ENCODE results near the gene HOXC6.
A peak's percentile ranks its signal among the peaks of the same experiment; 100 is the strongest.

The HOXC6 gene

GRCh38 chr12:54004841-54005530, 23.3 kb upstream of the HOXC6 start:
- peaks cover 85 to 94% of the 10 kb centered on the region in 2 donors for H3K27me3 ChIP-seq (ENCODE audit: control insufficient read depth in 1 of 2, insufficient read depth in 2 of 2, low read length in 2 of 2)
- H3K27ac ChIP-seq (ENCODE audit: low read length) = no peak overlapping the region
- no peak overlapping the region for H3K9ac ChIP-seq (ENCODE audit: low read length in 2 of 2)
- no peak overlapping the region for H3K4me3 ChIP-seq (ENCODE audit: low read length in 2 of 2)
- peaks cover 18% of the 10 kb centered on the region for H3K4me1 ChIP-seq (ENCODE audit: control insufficient read depth, insufficient read depth, low read length)
- H3K9me3 ChIP-seq (ENCODE audit: control insufficient read depth in 2 of 2, low read length in 2 of 2) = no peaks in the 10 kb centered on the region
- no peaks in the 10 kb centered on the region for H3K36me3 ChIP-seq (ENCODE audit: control insufficient read depth in 2 of 2, insufficient read depth in 2 of 2, low read length in 2 of 2)

DNA sequence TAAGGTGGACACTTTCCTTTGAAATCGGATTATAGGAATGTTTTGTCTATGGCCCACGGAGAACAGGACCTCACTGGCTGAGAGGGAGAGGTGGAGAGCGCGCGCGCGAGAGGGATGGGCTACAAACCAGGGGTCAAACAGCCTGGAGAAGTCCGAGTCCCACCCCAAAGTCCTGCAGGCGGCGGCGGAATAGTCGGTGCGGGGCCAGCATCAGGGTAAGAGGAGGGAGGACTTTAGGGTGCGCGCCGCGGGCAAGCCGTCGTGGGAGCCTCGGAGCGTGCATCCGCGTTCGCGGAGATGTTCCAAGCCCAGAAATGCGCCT, 22.7 kb upstream of the HOXC6 start:
- H3K27me3 ChIP-seq (ENCODE audit: control insufficient read depth in 1 of 2, insufficient read depth in 2 of 2, low read length in 2 of 2) = peaks cover 86 to 94% of the 10 kb centered on the region in 2 donors
- H3K4me1 ChIP-seq (ENCODE audit: control insufficient read depth, insufficient read depth, low read length) = peaks cover 13% of the 10 kb centered on the region
- no peak overlapping the region for H3K9ac ChIP-seq (ENCODE audit: low read length in 2 of 2)
- no peak overlapping the region for H3K4me3 ChIP-seq (ENCODE audit: low read length in 2 of 2)
- H3K27ac ChIP-seq (ENCODE audit: low read length) = no peak overlapping the region
- H3K9me3 ChIP-seq (ENCODE audit: control insufficient read depth in 2 of 2, low read length in 2 of 2) = no peaks in the 10 kb centered on the region
- H3K36me3 ChIP-seq (ENCODE audit: control insufficient read depth in 2 of 2, insufficient read depth in 2 of 2, low read length in 2 of 2) = no peaks in the 10 kb centered on the region

DNA sequence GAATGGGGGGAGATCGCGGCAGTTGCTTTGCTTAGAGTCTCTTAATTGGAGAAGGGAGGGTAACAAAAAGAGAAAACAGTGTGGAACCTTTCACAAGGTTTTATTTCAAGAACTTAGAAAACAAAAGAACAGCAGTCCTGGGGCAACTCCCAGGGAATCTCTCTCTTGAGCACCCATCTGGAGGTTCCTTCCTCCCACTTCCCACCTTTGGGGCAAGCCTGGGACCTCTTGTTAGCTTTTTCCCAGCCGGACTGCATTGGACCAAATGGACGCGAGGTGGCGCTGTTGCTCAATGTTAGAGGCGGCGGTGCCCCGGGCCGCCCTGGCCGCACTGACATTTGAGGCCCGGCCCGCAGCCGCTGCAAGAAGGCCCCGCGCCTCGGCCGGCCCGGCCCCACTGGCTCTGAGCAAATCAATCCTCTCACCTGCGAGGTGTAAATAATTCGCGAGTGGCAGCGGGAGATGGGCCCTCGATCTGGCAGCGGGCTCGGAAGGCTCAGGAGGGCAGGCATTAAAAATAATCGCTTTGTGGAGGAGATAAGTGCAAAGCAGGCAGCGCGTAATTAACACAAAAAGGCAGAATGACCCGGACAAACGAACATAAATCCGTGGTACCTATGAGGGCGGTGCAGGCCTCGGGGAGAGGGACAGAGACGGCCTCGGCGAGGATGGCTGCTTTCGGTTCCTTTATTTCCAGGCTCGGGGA, 22.2 kb upstream of the HOXC6 start:
- H3K9ac ChIP-seq (ENCODE audit: low read length in 2 of 2) = no peak overlapping the region
- H3K9me3 ChIP-seq (ENCODE audit: control insufficient read depth in 2 of 2, low read length in 2 of 2) = no peaks in the 10 kb centered on the region
- no peaks in the 10 kb centered on the region for H3K36me3 ChIP-seq (ENCODE audit: control insufficient read depth in 2 of 2, insufficient read depth in 2 of 2, low read length in 2 of 2)
- H3K4me3 ChIP-seq (ENCODE audit: low read length in 2 of 2) = peak overlapping the region; percentile 43 to 62
- no peak overlapping the region for H3K27ac ChIP-seq (ENCODE audit: low read length)
- peaks cover 11% of the 10 kb centered on the region for H3K4me1 ChIP-seq (ENCODE audit: control insufficient read depth, insufficient read depth, low read length)
- peaks cover 86 to 94% of the 10 kb centered on the region in 2 donors for H3K27me3 ChIP-seq (ENCODE audit: control insufficient read depth in 1 of 2, insufficient read depth in 2 of 2, low read length in 2 of 2)

GRCh38 chr12:54006559-54007220, 21.6 kb upstream of the HOXC6 start:
- Histone ChIP-seq H3K36me3 (ENCODE audit: control insufficient read depth in 2 of 2, insufficient read depth in 2 of 2, low read length in 2 of 2) (no peaks in the 10 kb centered on the region), H3K9ac (ENCODE audit: low read length in 2 of 2) (no peak overlapping the region), H3K4me3 (ENCODE audit: low read length in 2 of 2) (peak overlapping the region; percentile 43 to 62), H3K27ac (ENCODE audit: low read length) (no peak overlapping the region), H3K27me3 (ENCODE audit: control insufficient read depth in 1 of 2, insufficient read depth in 2 of 2, low read length in 2 of 2) (peaks cover 84 to 94% of the 10 kb centered on the region in 2 donors), H3K9me3 (ENCODE audit: control insufficient read depth in 2 of 2, low read length in 2 of 2) (no peaks in the 10 kb centered on the region), H3K4me1 (ENCODE audit: control insufficient read depth, insufficient read depth, low read length) (peaks cover 13% of the 10 kb centered on the region)

GRCh38 chr12:54007538-54008259, 20.5 kb upstream of the HOXC6 start:
- Histone ChIP-seq H3K27ac (ENCODE audit: low read length) (no peak overlapping the region), H3K4me3 (ENCODE audit: low read length in 2 of 2) (no peak overlapping the region), H3K27me3 (ENCODE audit: control insufficient read depth in 1 of 2, insufficient read depth in 2 of 2, low read length in 2 of 2) (peaks cover 81 to 91% of the 10 kb centered on the region in 2 donors), H3K4me1 (ENCODE audit: control insufficient read depth, insufficient read depth, low read length) (peaks cover 13% of the 10 kb centered on the region), H3K36me3 (ENCODE audit: control insufficient read depth in 2 of 2, insufficient read depth in 2 of 2, low read length in 2 of 2) (no peaks in the 10 kb centered on the region), H3K9ac (ENCODE audit: low read length in 2 of 2) (no peak overlapping the region), H3K9me3 (ENCODE audit: control insufficient read depth in 2 of 2, low read length in 2 of 2) (no peaks in the 10 kb centered on the region)

- Histone ChIP-seq H3K4me1 (ENCODE audit: control insufficient read depth, insufficient read depth, low read length) (peaks cover 13% of the 10 kb centered on the region), H3K9me3 (ENCODE audit: control insufficient read depth in 2 of 2, low read length in 2 of 2) (no peaks in the 10 kb centered on the region), H3K27me3 (ENCODE audit: control insufficient read depth in 1 of 2, insufficient read depth in 2 of 2, low read length in 2 of 2) (peaks cover 83 to 93% of the 10 kb centered on the region in 2 donors), H3K4me3 (ENCODE audit: low read length in 2 of 2) (no peak overlapping the region), H3K9ac (ENCODE audit: low read length in 2 of 2) (no peak overlapping the region), H3K36me3 (ENCODE audit: control insufficient read depth in 2 of 2, insufficient read depth in 2 of 2, low read length in 2 of 2) (no peaks in the 10 kb centered on the region), H3K27ac (ENCODE audit: low read length) (no peak overlapping the region)
Measured at GRCh38 chr12:54008260-54008552, 20.0 kb upstream of the HOXC6 start.

GRCh38 chr12:54009171-54010052, 18.8 kb upstream of the HOXC6 start:
- H3K9me3 ChIP-seq (ENCODE audit: control insufficient read depth in 2 of 2, low read length in 2 of 2) = no peaks in the 10 kb centered on the region
- peaks cover 14% of the 10 kb centered on the region for H3K4me1 ChIP-seq (ENCODE audit: control insufficient read depth, insufficient read depth, low read length)
- H3K27me3 ChIP-seq (ENCODE audit: control insufficient read depth in 1 of 2, insufficient read depth in 2 of 2, low read length in 2 of 2) = peaks cover 84 to 95% of the 10 kb centered on the region in 2 donors
- H3K9ac ChIP-seq (ENCODE audit: low read length in 2 of 2) = no peak overlapping the region
- H3K27ac ChIP-seq (ENCODE audit: low read length) = no peak overlapping the region
- H3K36me3 ChIP-seq (ENCODE audit: control insufficient read depth in 2 of 2, insufficient read depth in 2 of 2, low read length in 2 of 2) = no peaks in the 10 kb centered on the region
- peak overlapping the region; percentile 31 to 52 for H3K4me3 ChIP-seq (ENCODE audit: low read length in 2 of 2)

DNA sequence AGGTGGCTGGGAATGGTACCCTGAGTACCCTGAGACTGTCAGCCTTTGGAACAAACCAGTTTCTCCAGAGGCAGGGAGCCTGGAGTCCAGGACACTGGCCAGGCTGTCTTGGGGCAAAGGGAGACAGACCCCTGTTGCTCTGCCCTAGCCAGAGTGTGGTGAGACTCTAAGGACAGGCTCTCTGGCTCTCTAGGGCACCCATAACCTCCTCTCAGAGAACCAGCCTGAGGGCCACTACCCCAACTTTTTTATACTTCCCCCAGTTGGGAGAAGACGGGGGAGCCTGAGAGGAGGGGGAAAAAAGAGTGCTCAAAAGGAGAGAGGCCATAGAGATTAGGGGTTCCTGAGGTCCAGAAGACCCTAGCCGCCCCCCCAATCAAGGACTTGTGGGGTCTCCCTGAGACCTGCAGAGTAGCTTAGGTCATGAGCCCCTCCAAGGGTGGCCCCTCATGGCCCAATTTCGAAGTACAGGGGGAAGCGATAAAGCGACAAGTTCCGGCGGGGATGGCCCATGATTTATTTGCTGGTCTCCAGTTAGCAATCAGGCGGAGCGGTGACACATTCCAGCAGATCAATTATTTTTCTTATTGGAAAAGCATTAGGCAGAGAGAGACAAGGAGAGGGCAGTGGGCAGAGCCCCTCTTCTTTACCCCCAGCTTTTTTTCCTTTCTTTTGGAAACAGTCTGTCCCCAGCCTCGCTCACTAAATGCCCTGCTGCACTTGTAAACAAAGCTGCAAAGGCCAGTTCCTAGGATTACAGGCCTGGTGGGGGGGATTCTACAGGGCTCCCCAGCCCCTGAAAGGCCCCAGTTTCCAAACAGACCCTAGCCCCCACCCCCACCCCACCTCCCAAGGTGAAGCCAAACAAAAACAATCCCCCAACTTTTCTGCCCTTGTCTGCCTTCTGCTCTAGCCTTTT, 17.9 kb upstream of the HOXC6 start:
- H3K27ac ChIP-seq (ENCODE audit: low read length) = no peak overlapping the region
- H3K9me3 ChIP-seq (ENCODE audit: control insufficient read depth in 2 of 2, low read length in 2 of 2) = no peaks in the 10 kb centered on the region
- H3K4me1 ChIP-seq (ENCODE audit: control insufficient read depth, insufficient read depth, low read length) = peaks cover 16% of the 10 kb centered on the region
- no peak overlapping the region for H3K9ac ChIP-seq (ENCODE audit: low read length in 2 of 2)
- no peaks in the 10 kb centered on the region for H3K36me3 ChIP-seq (ENCODE audit: control insufficient read depth in 2 of 2, insufficient read depth in 2 of 2, low read length in 2 of 2)
- peaks cover 84 to 95% of the 10 kb centered on the region in 2 donors for H3K27me3 ChIP-seq (ENCODE audit: control insufficient read depth in 1 of 2, insufficient read depth in 2 of 2, low read length in 2 of 2)
- no peak overlapping the region for H3K4me3 ChIP-seq (ENCODE audit: low read length in 2 of 2)

GRCh38 chr12:54010972-54011664, 17.1 kb upstream of the HOXC6 start:
- Histone ChIP-seq H3K27ac (ENCODE audit: low read length) (no peak overlapping the region), H3K36me3 (ENCODE audit: control insufficient read depth in 2 of 2, insufficient read depth in 2 of 2, low read length in 2 of 2) (no peaks in the 10 kb centered on the region), H3K9ac (ENCODE audit: low read length in 2 of 2) (no peak overlapping the region), H3K4me3 (ENCODE audit: low read length in 2 of 2) (no peak overlapping the region), H3K27me3 (ENCODE audit: control insufficient read depth in 1 of 2, insufficient read depth in 2 of 2, low read length in 2 of 2) (peaks cover 85 to 95% of the 10 kb centered on the region in 2 donors), H3K4me1 (ENCODE audit: control insufficient read depth, insufficient read depth, low read length) (peaks cover 14% of the 10 kb centered on the region), H3K9me3 (ENCODE audit: control insufficient read depth in 2 of 2, low read length in 2 of 2) (no peaks in the 10 kb centered on the region)

Measured in stomach smooth muscle (tissue), 2 donors.